H1 (cell line): ENCODE measurements around the gene ZXDC.

ENCODE experiments used
- CTCF ChIP-seq, 3 experiments: IDR thresholded peaks; 1 replicate in 2 of 3; 2 replicates in 1 of 3; pipeline versions ENCODE4 v1.5.1 to v1.6.1; 2011; ENCODE audit warnings: low read length in 3 of 3, mild to moderate bottlenecking in 3 of 3, inconsistent platforms in 2 of 3, low read depth in 1 of 3, moderate library complexity in 1 of 3; ENCODE audit not compliant: insufficient read depth in 1 of 3; ENCODE audit errors: control extremely low read depth in 1 of 3
- EGR1 ChIP-seq: IDR thresholded peaks from 2 replicates; pipeline ENCODE4 v1.6.1; 2011; ENCODE audit warnings: low read depth, low read length, borderline replicate concordance
- EZH2 ChIP-seq: fragments of 200-600 bp; sonication (generic); IDR thresholded peaks from 2 replicates; pipeline ENCODE4 v1.7.1; 2012; ENCODE audit warnings: low read depth, mild to moderate bottlenecking, moderate library complexity, low read length, inconsistent platforms; ENCODE audit not compliant: severe bottlenecking
- FOSL1 ChIP-seq: IDR thresholded peaks from 2 replicates; pipeline ENCODE4 v1.6.1; 2011; ENCODE audit warnings: mild to moderate bottlenecking, low read depth, low read length, moderate library complexity; ENCODE audit not compliant: insufficient read depth
- JUN ChIP-seq: IDR thresholded peaks from 2 replicates; pipeline ENCODE4 v1.6.1; 2011; ENCODE audit warnings: low read depth, mild to moderate bottlenecking, improper control_type of control experiment, low read length
- NANOG ChIP-seq: IDR thresholded peaks from 2 replicates; pipeline ENCODE4 v1.6.1; 2011; ENCODE audit warnings: low read length, low read depth, mild to moderate bottlenecking, inconsistent platforms; ENCODE audit not compliant: insufficient read depth, poor library complexity, severe bottlenecking
- POLR2A ChIP-seq, 2 experiments: IDR thresholded peaks; 1 replicate in 1 of 2; 2 replicates in 1 of 2; pipeline ENCODE4 v1.6.1; 2011; ENCODE audit warnings: low read depth in 2 of 2, low read length in 2 of 2, mild to moderate bottlenecking in 2 of 2; ENCODE audit errors: control extremely low read depth in 1 of 2
- POLR2AphosphoS5 ChIP-seq: IDR thresholded peaks from 2 replicates; pipeline ENCODE4 v1.6.1; 2011; ENCODE audit warnings: low read depth, low read length
- SIN3A ChIP-seq, 2 experiments: IDR thresholded peaks in 1 of 2; conservative IDR thresholded peaks in 1 of 2; 2 replicates each; pipeline ENCODE4 v1.6.1; 2011 to 2012; ENCODE audit warnings: low read length in 2 of 2, improper control_type of control experiment in 1 of 2, low read depth in 1 of 2, mild to moderate bottlenecking in 1 of 2
- SP1 ChIP-seq: IDR thresholded peaks from 2 replicates; pipeline ENCODE4 v1.6.1; 2011; ENCODE audit warnings: low read depth, low read length
- SRF ChIP-seq: IDR thresholded peaks from 2 replicates; pipeline ENCODE4 v1.6.1; 2011; ENCODE audit warnings: mild to moderate bottlenecking, low read depth, low read length, moderate library complexity
- SUZ12 ChIP-seq: fragments of 200-600 bp; sonication (generic); IDR thresholded peaks from 2 replicates; pipeline ENCODE4 v1.6.1; 2012; ENCODE audit warnings: mild to moderate bottlenecking, inconsistent platforms, low read length, moderate library complexity, mixed read lengths
- TCF12 ChIP-seq: IDR thresholded peaks from 2 replicates; pipeline ENCODE4 v1.6.1; 2011; ENCODE audit warnings: low read depth, mild to moderate bottlenecking, low read length
- ZNF274 ChIP-seq: IDR thresholded peaks from 2 replicates; pipeline ENCODE4 v1.7.0; 2012; ENCODE audit warnings: low read length, borderline replicate concordance; ENCODE audit errors: extremely low read depth

GRCh38 chr3:126519506-126520455 is 44.1 kb upstream of the ZXDC start:
- TF ChIP-seq CTCF (IDR thresholded peaks at IDR 0.05; ENCODE audit: control extremely low read depth in 1 of 3, insufficient read depth in 1 of 3, low read depth in 1 of 3, low read length in 3 of 3) (no peak), FOSL1 (no peak), EZH2 (no peak), POLR2A (IDR thresholded peaks at IDR 0.05; ENCODE audit: control extremely low read depth in 1 of 2, low read depth in 2 of 2, low read length in 2 of 2) (no peak), SUZ12 (no peak), POLR2AphosphoS5 (no peak), SIN3A (conservative IDR thresholded peaks at IDR 0.05 in 1 of 2, IDR thresholded peaks at IDR 0.05 in 1 of 2; ENCODE audit: low read depth in 1 of 2, low read length in 2 of 2) (no peak), EGR1 (no peak), SP1 (no peak), NANOG (no peak), ZNF274 (no peak), SRF (no peak), TCF12 (no peak), JUN (no peak)
